LNCaP clone FGC (cell line): ENCODE measurements around the gene XPO5.

Experiments
- DNase-seq: peaks from one replicate; pipeline ENCODE4 v3.0.0-alpha.2; 2011; ENCODE audit warnings: low read depth
- H3K4me3 ChIP-seq: 2 replicates; pipeline ENCODE4 v1.5.1; 2011; ENCODE audit warnings: mild to moderate bottlenecking, low read depth, low read length, control low read depth
- TF ChIP-seq, protein P1 (sequence below): IDR thresholded peaks from 2 replicates; pipeline ENCODE4 v1.5.1; 2012; ENCODE audit warnings: mild to moderate bottlenecking; ENCODE audit not compliant: control insufficient read depth, insufficient read depth; ENCODE audit errors: extremely low read depth

Gene XPO5

GRCh38 chr6:43517505-43518357 lies 58.1 kb downstream of the XPO5 start:
- TF ChIP-seq, protein P1, sequence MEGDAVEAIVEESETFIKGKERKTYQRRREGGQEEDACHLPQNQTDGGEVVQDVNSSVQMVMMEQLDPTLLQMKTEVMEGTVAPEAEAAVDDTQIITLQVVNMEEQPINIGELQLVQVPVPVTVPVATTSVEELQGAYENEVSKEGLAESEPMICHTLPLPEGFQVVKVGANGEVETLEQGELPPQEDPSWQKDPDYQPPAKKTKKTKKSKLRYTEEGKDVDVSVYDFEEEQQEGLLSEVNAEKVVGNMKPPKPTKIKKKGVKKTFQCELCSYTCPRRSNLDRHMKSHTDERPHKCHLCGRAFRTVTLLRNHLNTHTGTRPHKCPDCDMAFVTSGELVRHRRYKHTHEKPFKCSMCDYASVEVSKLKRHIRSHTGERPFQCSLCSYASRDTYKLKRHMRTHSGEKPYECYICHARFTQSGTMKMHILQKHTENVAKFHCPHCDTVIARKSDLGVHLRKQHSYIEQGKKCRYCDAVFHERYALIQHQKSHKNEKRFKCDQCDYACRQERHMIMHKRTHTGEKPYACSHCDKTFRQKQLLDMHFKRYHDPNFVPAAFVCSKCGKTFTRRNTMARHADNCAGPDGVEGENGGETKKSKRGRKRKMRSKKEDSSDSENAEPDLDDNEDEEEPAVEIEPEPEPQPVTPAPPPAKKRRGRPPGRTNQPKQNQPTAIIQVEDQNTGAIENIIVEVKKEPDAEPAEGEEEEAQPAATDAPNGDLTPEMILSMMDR: no peak
- no peak for DNase-seq

DNA sequence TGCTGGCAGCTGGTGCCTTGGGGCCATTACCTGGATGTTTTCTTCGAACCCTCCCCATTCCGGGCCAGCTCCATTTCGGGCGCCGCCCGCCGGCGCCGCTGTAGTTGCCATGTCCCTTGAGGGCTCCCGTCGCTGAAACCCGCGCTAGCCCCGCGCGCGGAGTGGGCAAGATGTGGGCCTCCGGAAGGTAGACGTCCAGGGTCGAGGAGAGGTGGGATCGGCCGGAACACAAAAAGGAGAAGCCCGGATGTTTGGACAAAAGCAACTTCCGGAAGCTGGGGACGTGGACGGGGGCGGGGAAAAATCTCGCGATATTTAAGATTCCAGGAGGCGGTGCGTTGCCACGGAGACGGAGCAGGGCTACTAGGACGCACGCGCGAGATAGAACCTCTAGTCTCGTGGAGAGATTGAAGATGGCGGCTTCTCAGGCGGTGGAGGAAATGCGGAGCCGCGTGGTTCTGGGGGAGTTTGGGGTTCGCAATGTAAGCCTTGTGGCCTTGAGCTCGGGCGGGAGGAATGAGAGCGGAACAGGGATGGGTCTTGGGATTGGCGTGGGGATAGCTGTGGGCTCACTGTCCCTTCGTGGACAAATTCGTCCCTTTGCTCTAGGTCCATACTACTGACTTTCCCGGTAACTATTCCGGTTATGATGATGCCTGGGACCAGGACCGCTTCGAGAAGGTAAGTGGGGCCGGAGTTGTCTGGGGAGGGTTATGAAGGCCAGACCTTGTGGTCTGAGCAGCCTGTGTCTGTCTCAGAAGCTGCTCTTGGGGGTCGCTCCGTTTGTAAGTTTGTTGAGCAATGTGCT lies 58.9 kb downstream of the XPO5 start, which contains the start of the genes POLR1C and YIPF3:
POLR1C (plus strand) TSS at position 393 of the 808 bp plus-strand sequence; CDS start at position 414, 21 bp downstream.
YIPF3 (minus strand) TSS at position 230 of the 808 bp plus-strand sequence; CDS start at position 111, 119 bp downstream.
- DNase-seq: peak; percentile 93
- H3K4me3 ChIP-seq: peak within 1 kb of the TSS; percentile 65
- TF ChIP-seq, protein P1: no peak

More at GRCh38 chr6:43517505-43518357, 58.1 kb downstream of the XPO5 start:
- peak overlapping the region; percentile 65 for H3K4me3 ChIP-seq

DNA sequence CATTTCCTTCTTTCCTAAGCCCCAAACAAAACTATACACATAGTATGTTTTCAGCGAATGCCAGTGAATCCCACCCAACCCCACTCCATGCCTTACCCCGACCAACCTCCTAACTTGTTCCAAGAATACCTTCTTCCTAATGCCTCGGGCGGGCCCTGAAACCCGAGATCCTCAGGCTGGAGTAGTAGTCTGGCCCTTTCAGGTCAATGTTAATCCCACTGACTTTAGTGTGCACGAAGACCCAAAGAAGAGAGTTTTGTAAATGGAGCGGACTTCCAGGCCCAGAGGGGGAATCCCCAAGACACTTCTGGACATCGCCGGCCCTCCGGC lies 59.5 kb downstream of the XPO5 start:
- TF ChIP-seq, protein P1: no peak
- no peak for DNase-seq
- peak overlapping the region; percentile 65 for H3K4me3 ChIP-seq

- TF ChIP-seq, protein P1: no peak
- H3K4me3 ChIP-seq: peak overlapping the region; percentile 65
Observed at GRCh38 chr6:43515808-43516207, 60.0 kb downstream of the XPO5 start.

GRCh38 chr6:43511824-43512415 lies 63.9 kb downstream of the XPO5 start:
- TF ChIP-seq, protein P1: no peak
- DNase-seq: no peak
- H3K4me3 ChIP-seq: no peak overlapping the region

More at GRCh38 chr6:43515808-43516207, 60.0 kb downstream of the XPO5 start:
- no peak for DNase-seq

- H3K4me3 ChIP-seq: no peak overlapping the region; the same call in 1 of the 2 replicates
- TF ChIP-seq, protein P1: no peak
- DNase-seq: no peak
Observed at GRCh38 chr6:43510827-43511163, 65.0 kb downstream of the XPO5 start.
